ENCODE measurements around the gene CDC20B.

DNA sequence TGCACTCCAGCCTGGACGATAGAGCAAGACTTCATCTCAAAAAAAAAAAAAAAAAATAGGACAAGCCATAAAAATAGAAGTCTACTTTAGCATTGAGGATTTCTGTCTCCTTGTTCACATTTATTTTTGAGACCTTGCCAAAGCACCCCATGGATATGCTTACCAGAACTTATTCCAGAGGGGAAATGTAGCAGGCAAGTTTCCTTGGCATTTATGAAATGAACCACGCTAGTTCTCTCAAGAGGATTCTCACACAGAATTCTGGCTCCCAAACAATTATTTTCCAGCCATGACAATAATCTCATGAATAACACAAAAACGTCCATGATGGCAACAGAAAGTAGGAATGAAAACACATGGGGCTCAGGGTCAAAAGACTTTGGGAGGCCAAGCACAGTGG lies 36.5 kb downstream of the CDC20B start:
- TF ChIP-seq MAX (IDR thresholded peaks at IDR 0.05) (no peak), RAD21 (IDR thresholded peaks at IDR 0.05) (no peak), TAF1 (conservative IDR thresholded peaks at IDR 0.05) (no peak), GABPA (IDR thresholded peaks at IDR 0.05 in 1 of 2, conservative IDR thresholded peaks at IDR 0.05 in 1 of 2) (no peak), JUND (IDR thresholded peaks at IDR 0.05) (no peak)
- TF ChIP-seq, protein P1, sequence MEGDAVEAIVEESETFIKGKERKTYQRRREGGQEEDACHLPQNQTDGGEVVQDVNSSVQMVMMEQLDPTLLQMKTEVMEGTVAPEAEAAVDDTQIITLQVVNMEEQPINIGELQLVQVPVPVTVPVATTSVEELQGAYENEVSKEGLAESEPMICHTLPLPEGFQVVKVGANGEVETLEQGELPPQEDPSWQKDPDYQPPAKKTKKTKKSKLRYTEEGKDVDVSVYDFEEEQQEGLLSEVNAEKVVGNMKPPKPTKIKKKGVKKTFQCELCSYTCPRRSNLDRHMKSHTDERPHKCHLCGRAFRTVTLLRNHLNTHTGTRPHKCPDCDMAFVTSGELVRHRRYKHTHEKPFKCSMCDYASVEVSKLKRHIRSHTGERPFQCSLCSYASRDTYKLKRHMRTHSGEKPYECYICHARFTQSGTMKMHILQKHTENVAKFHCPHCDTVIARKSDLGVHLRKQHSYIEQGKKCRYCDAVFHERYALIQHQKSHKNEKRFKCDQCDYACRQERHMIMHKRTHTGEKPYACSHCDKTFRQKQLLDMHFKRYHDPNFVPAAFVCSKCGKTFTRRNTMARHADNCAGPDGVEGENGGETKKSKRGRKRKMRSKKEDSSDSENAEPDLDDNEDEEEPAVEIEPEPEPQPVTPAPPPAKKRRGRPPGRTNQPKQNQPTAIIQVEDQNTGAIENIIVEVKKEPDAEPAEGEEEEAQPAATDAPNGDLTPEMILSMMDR (IDR thresholded peaks at IDR 0.05; ENCODE audit: low read depth, low read length, missing input control): no peak
- TF ChIP-seq, protein P2, sequence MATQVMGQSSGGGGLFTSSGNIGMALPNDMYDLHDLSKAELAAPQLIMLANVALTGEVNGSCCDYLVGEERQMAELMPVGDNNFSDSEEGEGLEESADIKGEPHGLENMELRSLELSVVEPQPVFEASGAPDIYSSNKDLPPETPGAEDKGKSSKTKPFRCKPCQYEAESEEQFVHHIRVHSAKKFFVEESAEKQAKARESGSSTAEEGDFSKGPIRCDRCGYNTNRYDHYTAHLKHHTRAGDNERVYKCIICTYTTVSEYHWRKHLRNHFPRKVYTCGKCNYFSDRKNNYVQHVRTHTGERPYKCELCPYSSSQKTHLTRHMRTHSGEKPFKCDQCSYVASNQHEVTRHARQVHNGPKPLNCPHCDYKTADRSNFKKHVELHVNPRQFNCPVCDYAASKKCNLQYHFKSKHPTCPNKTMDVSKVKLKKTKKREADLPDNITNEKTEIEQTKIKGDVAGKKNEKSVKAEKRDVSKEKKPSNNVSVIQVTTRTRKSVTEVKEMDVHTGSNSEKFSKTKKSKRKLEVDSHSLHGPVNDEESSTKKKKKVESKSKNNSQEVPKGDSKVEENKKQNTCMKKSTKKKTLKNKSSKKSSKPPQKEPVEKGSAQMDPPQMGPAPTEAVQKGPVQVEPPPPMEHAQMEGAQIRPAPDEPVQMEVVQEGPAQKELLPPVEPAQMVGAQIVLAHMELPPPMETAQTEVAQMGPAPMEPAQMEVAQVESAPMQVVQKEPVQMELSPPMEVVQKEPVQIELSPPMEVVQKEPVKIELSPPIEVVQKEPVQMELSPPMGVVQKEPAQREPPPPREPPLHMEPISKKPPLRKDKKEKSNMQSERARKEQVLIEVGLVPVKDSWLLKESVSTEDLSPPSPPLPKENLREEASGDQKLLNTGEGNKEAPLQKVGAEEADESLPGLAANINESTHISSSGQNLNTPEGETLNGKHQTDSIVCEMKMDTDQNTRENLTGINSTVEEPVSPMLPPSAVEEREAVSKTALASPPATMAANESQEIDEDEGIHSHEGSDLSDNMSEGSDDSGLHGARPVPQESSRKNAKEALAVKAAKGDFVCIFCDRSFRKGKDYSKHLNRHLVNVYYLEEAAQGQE (IDR thresholded peaks at IDR 0.05): no peak

Data from liver (tissue), 3 donors.